ENCODE results near the gene SYNJ2. TPM values are rescaled to one million over a fixed set of nuclear protein-coding genes. Genes with fewer than 3 reads are reported as not detected.

SYNJ2 gene
- polyA plus RNA-seq, 1 experiment = 40.8 TPM

DNA sequence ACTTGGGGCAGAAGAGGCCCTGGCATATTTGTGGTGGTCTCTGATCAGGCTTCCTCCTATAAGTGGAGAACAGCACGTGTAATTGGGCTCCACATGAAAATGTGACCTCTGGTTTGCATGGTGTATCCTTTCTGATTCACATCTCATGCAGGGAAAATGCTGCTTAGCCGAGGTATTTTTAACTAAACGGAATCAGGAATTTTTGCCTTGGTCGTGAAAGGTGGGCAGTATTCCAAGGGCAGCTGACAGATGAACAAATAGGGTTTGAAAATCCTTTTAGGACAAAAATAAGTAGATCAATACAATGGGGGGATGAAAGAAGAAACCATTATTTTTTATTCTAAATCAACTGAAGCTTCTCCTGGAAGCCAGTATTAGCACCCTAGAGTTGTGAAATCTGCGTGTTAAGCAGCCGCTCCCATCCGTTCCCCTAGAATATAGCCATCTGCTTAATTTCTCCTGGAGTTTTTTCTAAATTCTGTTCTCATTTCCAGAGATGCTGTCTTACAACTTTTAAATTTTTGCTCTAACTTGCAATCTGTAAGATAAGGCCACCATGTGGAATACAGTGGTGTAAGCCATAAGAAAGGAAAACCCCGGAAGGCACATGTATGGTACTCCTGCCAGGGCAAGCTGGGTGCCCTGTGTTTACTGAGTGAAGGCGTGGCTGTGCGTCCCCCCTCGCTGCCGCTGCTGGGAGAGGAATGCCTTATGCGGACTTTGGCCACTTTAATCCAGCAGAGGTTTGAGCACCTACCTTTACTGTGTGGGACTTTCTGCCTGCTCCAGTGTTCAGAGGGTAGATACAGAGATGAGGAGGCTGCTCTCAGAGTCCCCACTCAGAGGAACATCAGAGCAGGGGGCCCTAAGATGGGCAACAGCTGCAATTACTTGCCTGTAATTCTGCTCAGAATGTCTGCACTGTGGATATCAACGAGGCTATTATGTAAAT is 52.4 kb downstream of the SYNJ2 start:
- DNase-seq (ENCODE audit: low read depth, low spot score) = no peak
- POLR2A ChIA-PET = no interaction called here
- no peak overlapping the region for H3K4me3 ChIP-seq (ENCODE audit: low read depth, low read length)
- CTCF ChIA-PET = no interaction called here
- peak overlapping the region; percentile 39 for H3K27ac ChIP-seq (ENCODE audit: low read depth, low read length)
- no peaks in the 10 kb centered on the region; the same call in 1 of the 2 replicates for H3K9me3 ChIP-seq (ENCODE audit: control insufficient read depth, insufficient read depth, low read length)
- TF ChIP-seq, protein P1, sequence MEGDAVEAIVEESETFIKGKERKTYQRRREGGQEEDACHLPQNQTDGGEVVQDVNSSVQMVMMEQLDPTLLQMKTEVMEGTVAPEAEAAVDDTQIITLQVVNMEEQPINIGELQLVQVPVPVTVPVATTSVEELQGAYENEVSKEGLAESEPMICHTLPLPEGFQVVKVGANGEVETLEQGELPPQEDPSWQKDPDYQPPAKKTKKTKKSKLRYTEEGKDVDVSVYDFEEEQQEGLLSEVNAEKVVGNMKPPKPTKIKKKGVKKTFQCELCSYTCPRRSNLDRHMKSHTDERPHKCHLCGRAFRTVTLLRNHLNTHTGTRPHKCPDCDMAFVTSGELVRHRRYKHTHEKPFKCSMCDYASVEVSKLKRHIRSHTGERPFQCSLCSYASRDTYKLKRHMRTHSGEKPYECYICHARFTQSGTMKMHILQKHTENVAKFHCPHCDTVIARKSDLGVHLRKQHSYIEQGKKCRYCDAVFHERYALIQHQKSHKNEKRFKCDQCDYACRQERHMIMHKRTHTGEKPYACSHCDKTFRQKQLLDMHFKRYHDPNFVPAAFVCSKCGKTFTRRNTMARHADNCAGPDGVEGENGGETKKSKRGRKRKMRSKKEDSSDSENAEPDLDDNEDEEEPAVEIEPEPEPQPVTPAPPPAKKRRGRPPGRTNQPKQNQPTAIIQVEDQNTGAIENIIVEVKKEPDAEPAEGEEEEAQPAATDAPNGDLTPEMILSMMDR (IDR thresholded peaks at IDR 0.05; ENCODE audit: low read depth, low read length) = no peak
- H3K27me3 ChIP-seq (ENCODE audit: control insufficient read depth, insufficient read depth, low read length) = no peaks in the 10 kb centered on the region

DNA sequence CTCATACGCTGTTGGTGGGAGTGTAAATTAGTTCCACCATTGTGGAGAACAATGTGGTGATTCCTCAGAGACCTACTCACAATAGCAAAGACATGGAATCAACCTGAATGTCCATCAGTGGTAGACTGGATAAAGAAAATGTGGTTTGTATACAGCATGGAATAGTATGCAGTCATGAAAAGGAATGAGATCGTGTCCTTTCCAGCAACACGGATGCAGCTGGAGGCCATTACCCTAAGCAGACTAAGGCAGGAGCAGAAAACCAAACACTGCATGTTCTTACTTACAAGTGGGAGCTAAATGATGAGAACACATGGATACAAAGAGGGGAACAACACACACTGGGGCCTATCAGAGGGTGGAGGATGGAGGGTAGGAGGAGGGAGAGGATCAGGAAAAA is 54.6 kb downstream of the SYNJ2 start:
- ChIA-PET POLR2A (interaction anchor here (1.1 kb wide), 1 partner anchor 41 kb away, joined by 3 read pairs; no protein-coding TSS in a partner anchor), CTCF (interaction anchor here (1.5 to 2.2 kb wide), 2 partner anchors 10 to 35 kb away, joined by 3 to 12 read pairs; no protein-coding TSS in a partner anchor)
- H3K9me3 ChIP-seq (ENCODE audit: control insufficient read depth, insufficient read depth, low read length) = no peaks in the 10 kb centered on the region; the same call in 1 of the 2 replicates
- H3K27ac ChIP-seq (ENCODE audit: low read depth, low read length) = no peak overlapping the region
- TF ChIP-seq, protein P1 (IDR thresholded peaks at IDR 0.05; ENCODE audit: low read depth, low read length) = no peak
- H3K27me3 ChIP-seq (ENCODE audit: control insufficient read depth, insufficient read depth, low read length) = no peaks in the 10 kb centered on the region
- no peak overlapping the region for H3K4me3 ChIP-seq (ENCODE audit: low read depth, low read length)
- DNase-seq (ENCODE audit: low read depth, low spot score) = no peak

DNA sequence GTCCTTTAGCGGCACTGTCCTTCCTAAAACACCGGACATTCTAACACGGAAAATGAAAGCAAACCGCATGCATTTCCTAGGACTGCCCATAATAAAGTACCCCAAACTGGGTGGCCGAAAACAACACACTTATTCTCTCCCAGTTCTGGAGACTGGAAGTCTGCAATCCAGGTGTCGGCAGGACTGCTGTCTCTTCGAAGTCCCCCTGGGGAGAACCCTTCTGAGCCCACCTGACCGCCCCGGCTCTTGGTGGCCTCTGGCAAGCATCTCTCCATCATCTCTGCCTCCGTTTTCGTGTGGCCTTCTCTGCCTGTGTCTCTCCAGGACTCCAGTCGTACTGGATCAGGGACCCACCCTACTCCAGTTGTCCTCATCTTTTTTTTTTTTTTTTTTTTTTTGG is 55.4 kb downstream of the SYNJ2 start:
- ChIA-PET POLR2A (no interaction called here), CTCF (interaction anchor here (2.2 kb wide), 1 partner anchor 11 kb away, joined by 12 read pairs; no protein-coding TSS in a partner anchor)
- Histone ChIP-seq H3K4me3 (ENCODE audit: low read depth, low read length) (no peak overlapping the region), H3K27me3 (ENCODE audit: control insufficient read depth, insufficient read depth, low read length) (no peaks in the 10 kb centered on the region), H3K9me3 (ENCODE audit: control insufficient read depth, insufficient read depth, low read length) (no peaks in the 10 kb centered on the region; the same call in 1 of the 2 replicates), H3K27ac (ENCODE audit: low read depth, low read length) (no peak overlapping the region)
- TF ChIP-seq, protein P1 (IDR thresholded peaks at IDR 0.05; ENCODE audit: low read depth, low read length) = no peak
- DNase-seq (ENCODE audit: low read depth, low spot score) = no peak

DNA sequence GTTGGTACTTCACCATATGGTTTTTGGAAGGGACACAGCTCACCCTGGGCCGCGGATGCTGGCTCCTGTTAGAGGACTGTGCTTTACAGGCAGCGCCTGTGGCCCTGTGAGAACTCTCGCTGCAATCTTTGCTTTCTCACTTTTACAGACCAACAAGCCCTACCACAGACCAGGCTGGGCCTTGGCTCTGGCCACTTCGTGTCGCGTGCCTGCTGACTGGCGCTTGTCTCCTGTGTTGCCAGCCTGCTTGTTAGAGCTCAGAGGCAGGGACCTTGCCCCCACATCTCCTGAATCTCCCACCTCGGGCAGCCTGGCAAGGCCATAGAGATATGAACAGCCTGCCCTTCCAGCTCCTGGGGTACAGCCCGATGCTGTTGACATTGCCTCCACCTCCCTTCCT is 56.1 kb downstream of the SYNJ2 start:
- DNase-seq (ENCODE audit: low read depth, low spot score) = no peak
- ChIA-PET POLR2A (no interaction called here), CTCF (no interaction called here)
- Histone ChIP-seq H3K9me3 (ENCODE audit: control insufficient read depth, insufficient read depth, low read length) (no peaks in the 10 kb centered on the region; the same call in 1 of the 2 replicates), H3K4me3 (ENCODE audit: low read depth, low read length) (no peak overlapping the region), H3K27me3 (ENCODE audit: control insufficient read depth, insufficient read depth, low read length) (no peaks in the 10 kb centered on the region), H3K27ac (ENCODE audit: low read depth, low read length) (peak overlapping the region; percentile 39)
- TF ChIP-seq, protein P1 (IDR thresholded peaks at IDR 0.05; ENCODE audit: low read depth, low read length) = no peak

All from AG04450 (cell line).